ENCODE data around the gene SLC39A2. TPM values are rescaled to one million over a fixed set of nuclear protein-coding genes. Genes with fewer than 3 reads are reported as not detected.

SLC39A2 gene
- polyA plus RNA-seq, 1 donor (not counting 4 experiments of a cell fraction or from before 2014, with no cell fraction given) = 0.94 TPM

GRCh38 chr14:20999591-20999990 is 498 bp downstream of the SLC39A2 start:
- H3K4me2 ChIP-seq (ENCODE audit: control insufficient read depth, extremely low read depth, insufficient read depth, low read depth, low read length) = no peak overlapping the region
- dilution Hi-C loops (cut with MboI; ENCODE audit: extremely low pct_ligation_motif_present, low sequenced_read_pairs) = no loop called here

DNA sequence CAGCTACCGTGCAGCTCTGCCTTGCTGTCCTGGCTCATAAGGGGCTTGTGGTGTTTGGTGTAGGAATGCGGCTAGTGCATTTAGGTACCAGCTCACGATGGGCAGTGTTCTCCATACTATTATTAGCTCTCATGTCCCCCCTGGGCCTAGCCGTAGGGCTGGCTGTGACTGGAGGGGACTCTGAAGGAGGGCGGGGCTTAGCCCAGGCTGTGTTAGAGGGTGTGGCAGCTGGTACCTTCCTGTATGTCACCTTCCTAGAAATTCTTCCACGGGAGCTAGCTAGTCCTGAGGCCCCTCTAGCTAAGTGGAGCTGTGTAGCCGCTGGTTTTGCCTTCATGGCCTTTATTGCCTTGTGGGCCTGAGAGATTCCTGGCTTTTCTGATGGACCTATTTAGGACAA is 2.1 kb downstream of the SLC39A2 start:
- H3K4me3 ChIP-seq (ENCODE audit: control insufficient read depth in 2 of 3, extremely low read depth in 1 of 3, insufficient read depth in 2 of 3, low read depth in 1 of 3, low read length in 3 of 3) = no peak overlapping the region
- no peak overlapping the region for H3K27ac ChIP-seq (ENCODE audit: control insufficient read depth, insufficient read depth, low read length)

More at GRCh38 chr14:20999591-20999990, 498 bp downstream of the SLC39A2 start:
- H3K27ac ChIP-seq (ENCODE audit: control insufficient read depth, insufficient read depth, low read length) = no peak overlapping the region
- H3K36me3 ChIP-seq (ENCODE audit: control insufficient read depth in 2 of 2, extremely low read depth in 1 of 2, insufficient read depth in 2 of 2, low read length in 2 of 2) = peaks cover 16 to 19% of the 10 kb centered on the region in 2 experiments
- peaks cover 17% of the 10 kb centered on the region for H3K4me1 ChIP-seq (ENCODE audit: control insufficient read depth, extremely low read depth, insufficient read depth, low read length)
- no peak for TF ChIP-seq EZH2 (IDR thresholded peaks at IDR 0.05; ENCODE audit: low read length)
- TF ChIP-seq, protein P1, sequence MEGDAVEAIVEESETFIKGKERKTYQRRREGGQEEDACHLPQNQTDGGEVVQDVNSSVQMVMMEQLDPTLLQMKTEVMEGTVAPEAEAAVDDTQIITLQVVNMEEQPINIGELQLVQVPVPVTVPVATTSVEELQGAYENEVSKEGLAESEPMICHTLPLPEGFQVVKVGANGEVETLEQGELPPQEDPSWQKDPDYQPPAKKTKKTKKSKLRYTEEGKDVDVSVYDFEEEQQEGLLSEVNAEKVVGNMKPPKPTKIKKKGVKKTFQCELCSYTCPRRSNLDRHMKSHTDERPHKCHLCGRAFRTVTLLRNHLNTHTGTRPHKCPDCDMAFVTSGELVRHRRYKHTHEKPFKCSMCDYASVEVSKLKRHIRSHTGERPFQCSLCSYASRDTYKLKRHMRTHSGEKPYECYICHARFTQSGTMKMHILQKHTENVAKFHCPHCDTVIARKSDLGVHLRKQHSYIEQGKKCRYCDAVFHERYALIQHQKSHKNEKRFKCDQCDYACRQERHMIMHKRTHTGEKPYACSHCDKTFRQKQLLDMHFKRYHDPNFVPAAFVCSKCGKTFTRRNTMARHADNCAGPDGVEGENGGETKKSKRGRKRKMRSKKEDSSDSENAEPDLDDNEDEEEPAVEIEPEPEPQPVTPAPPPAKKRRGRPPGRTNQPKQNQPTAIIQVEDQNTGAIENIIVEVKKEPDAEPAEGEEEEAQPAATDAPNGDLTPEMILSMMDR (optimal IDR thresholded peaks at IDR 0.05 in 1 of 3, IDR thresholded peaks at IDR 0.05 in 1 of 3, conservative IDR thresholded peaks at IDR 0.05 in 1 of 3; ENCODE audit: extremely low read depth in 1 of 3, insufficient read depth in 2 of 3, low read length in 3 of 3) = no peak
- H3K9me1 ChIP-seq (ENCODE audit: control insufficient read depth, extremely low read depth, insufficient read depth, low read length) = no peaks in the 10 kb centered on the region
- H3K9me3 ChIP-seq (ENCODE audit: control insufficient read depth, low read depth, low read length) = no peaks in the 10 kb centered on the region
- H3K79me2 ChIP-seq (ENCODE audit: control insufficient read depth, insufficient read depth, low read length) = no peaks in the 10 kb centered on the region
- H4K20me1 ChIP-seq (ENCODE audit: control insufficient read depth, extremely low read depth, insufficient read depth, low read length) = no peaks in the 10 kb centered on the region
- H3K27me3 ChIP-seq (ENCODE audit: control insufficient read depth, extremely low read depth, insufficient read depth, low read length) = no peaks in the 10 kb centered on the region
- H3K4me3 ChIP-seq (ENCODE audit: control insufficient read depth in 2 of 3, extremely low read depth in 1 of 3, insufficient read depth in 2 of 3, low read depth in 1 of 3, low read length in 3 of 3) = no peak overlapping the region
- DNase-seq (ENCODE audit: low read depth, low spot score) (no peak), FAIRE-seq (no peak)
- H2AFZ ChIP-seq (ENCODE audit: control insufficient read depth, low read length) = no peak overlapping the region
- no peak overlapping the region for H3K9ac ChIP-seq (ENCODE audit: control insufficient read depth, extremely low read depth, insufficient read depth, low read length)

More for the DNA sequence above, 2.1 kb downstream of the SLC39A2 start:
- H3K27me3 ChIP-seq (ENCODE audit: control insufficient read depth, extremely low read depth, insufficient read depth, low read length) = no peaks in the 10 kb centered on the region
- H3K9ac ChIP-seq (ENCODE audit: control insufficient read depth, extremely low read depth, insufficient read depth, low read length) = no peak overlapping the region
- dilution Hi-C loops (cut with MboI; ENCODE audit: extremely low pct_ligation_motif_present, low sequenced_read_pairs) = no loop called here
- H3K9me3 ChIP-seq (ENCODE audit: control insufficient read depth, low read depth, low read length) = no peaks in the 10 kb centered on the region
- no peak for TF ChIP-seq EZH2 (IDR thresholded peaks at IDR 0.05; ENCODE audit: low read length)
- TF ChIP-seq, protein P1 (optimal IDR thresholded peaks at IDR 0.05 in 1 of 3, IDR thresholded peaks at IDR 0.05 in 1 of 3, conservative IDR thresholded peaks at IDR 0.05 in 1 of 3; ENCODE audit: extremely low read depth in 1 of 3, insufficient read depth in 2 of 3, low read length in 3 of 3) = no peak
- no peak overlapping the region for H3K4me2 ChIP-seq (ENCODE audit: control insufficient read depth, extremely low read depth, insufficient read depth, low read depth, low read length)
- DNase-seq (ENCODE audit: low read depth, low spot score) = no peak
- H3K4me1 ChIP-seq (ENCODE audit: control insufficient read depth, extremely low read depth, insufficient read depth, low read length) = peaks cover 17% of the 10 kb centered on the region
- FAIRE-seq = no peak
- H3K9me1 ChIP-seq (ENCODE audit: control insufficient read depth, extremely low read depth, insufficient read depth, low read length) = no peaks in the 10 kb centered on the region
- no peak overlapping the region for H2AFZ ChIP-seq (ENCODE audit: control insufficient read depth, low read length)
- peaks cover 5 to 7% of the 10 kb centered on the region in 2 experiments for H3K36me3 ChIP-seq (ENCODE audit: control insufficient read depth in 2 of 2, extremely low read depth in 1 of 2, insufficient read depth in 2 of 2, low read length in 2 of 2)
- H3K79me2 ChIP-seq (ENCODE audit: control insufficient read depth, insufficient read depth, low read length) = no peaks in the 10 kb centered on the region
- H4K20me1 ChIP-seq (ENCODE audit: control insufficient read depth, extremely low read depth, insufficient read depth, low read length) = no peaks in the 10 kb centered on the region

All from keratinocyte (primary cell).